Left renal cortex interstitium (tissue), 4 donors: ENCODE data around the gene BIRC6. TPM values are rescaled to one million over a fixed set of nuclear protein-coding genes. Genes with fewer than 3 reads are reported as not detected.
"Not testable (repeated sequence)": the region's sequence is repeated elsewhere in the genome, so short reads cannot be mapped to it uniquely, and the experiment has no call there.

ENCODE experiments used
- DNase-seq, 4 donors: peaks; one replicate each; pipeline ENCODE4 v3.0.0-alpha.2; 2013; ENCODE audit warnings: low read depth in 4 of 4, low spot score in 2 of 4, missing footprints in 1 of 4
- polyA plus RNA-seq, 4 donors: library from polyadenylated mRNA; unstranded; fragments of 120-200 nt; gene quantifications; one replicate each; pipeline ENCODE4 v1.2.1, GENCODE V29; 2013; ENCODE audit not compliant: insufficient read length in 4 of 4

The BIRC6 gene
- 10 to 100 TPM; 57.7 to 86.5 (median 71.4) TPM for polyA plus RNA-seq

- DNase-seq = peak; percentile 74 to 91 (median 88)
Observed at GRCh38 chr2:32356681-32357317, at the start of gene BIRC6. Gene BIRC6, plus strand, starts transcription at chr2:32357023. Its CDS starts 139 bp downstream, at chr2:32357162.

- no peak for DNase-seq
Observed at GRCh38 chr2:32310577-32310976, 46.2 kb upstream of the BIRC6 start.

GRCh38 chr2:32314886-32315285 lies 41.9 kb upstream of the BIRC6 start:
- DNase-seq = no peak

GRCh38 chr2:32328679-32329078 lies 28.1 kb upstream of the BIRC6 start:
- not testable (repeated sequence) for DNase-seq

- not testable (repeated sequence) for DNase-seq
Observed at GRCh38 chr2:32329180-32329980, 27.4 kb upstream of the BIRC6 start.

GRCh38 chr2:32330136-32330535 lies 26.7 kb upstream of the BIRC6 start:
- DNase-seq = no peak

GRCh38 chr2:32342801-32343200 lies 14.0 kb upstream of the BIRC6 start:
- DNase-seq = no peak

- not testable (repeated sequence) for DNase-seq
Observed at GRCh38 chr2:32350797-32351196, 6.0 kb upstream of the BIRC6 start.

- no peak for DNase-seq
Observed at GRCh38 chr2:32355976-32356680, 695 bp upstream of the BIRC6 start.

- DNase-seq = peak; percentile 21 to 58 (median 40)
Observed at GRCh38 chr2:32357318-32358110, 691 bp downstream of the BIRC6 start.

- DNase-seq = peak in 1 of 4 donors; percentile 25
Observed at GRCh38 chr2:32358111-32358482, 1.3 kb downstream of the BIRC6 start.

- DNase-seq = no peak
Observed at GRCh38 chr2:32360416-32360815, 3.6 kb downstream of the BIRC6 start.

GRCh38 chr2:32362997-32363396 lies 6.2 kb downstream of the BIRC6 start:
- DNase-seq = not testable (repeated sequence)

GRCh38 chr2:32363597-32363996 lies 6.8 kb downstream of the BIRC6 start:
- DNase-seq = no peak

- DNase-seq = not testable (repeated sequence)
Observed at GRCh38 chr2:32364290-32364689, 7.5 kb downstream of the BIRC6 start.

- DNase-seq = not testable (repeated sequence)
Observed at GRCh38 chr2:32365679-32366078, 8.9 kb downstream of the BIRC6 start.

- DNase-seq = no peak
Observed at GRCh38 chr2:32366595-32366994, 9.8 kb downstream of the BIRC6 start.

GRCh38 chr2:32369222-32369621 lies 12.4 kb downstream of the BIRC6 start:
- DNase-seq = no peak

GRCh38 chr2:32370942-32371341 lies 14.1 kb downstream of the BIRC6 start:
- not testable (repeated sequence) for DNase-seq

- no peak for DNase-seq
Observed at GRCh38 chr2:32372519-32373182, 15.8 kb downstream of the BIRC6 start.
